Activated T-helper 2 cell treated with anti-CD3 and anti-CD28 coated beads, Interferon-gamma antibody, Interleukin-2, Interleukin-4, amounts not matched to agents 10 μg/mL and 5 μg/mL and 100 μg/mL, durations not matched to agents 14 hours and 24 hours and 36 hours (primary cell): ENCODE measurements around the gene RAI14. TPM values are rescaled to one million over a fixed set of nuclear protein-coding genes. Genes with fewer than 3 reads are reported as not detected.
"Not testable (repeated sequence)": the region's sequence is repeated elsewhere in the genome, so short reads cannot be mapped to it uniquely, and the experiment has no call there.

Source experiments
- DNase-seq: peaks from one replicate; pipeline ENCODE4 v3.0.0; 2021; ENCODE audit warnings: low spot score
- H3K27ac Mint-ChIP-seq: one replicate; pipeline ENCODE4 v1.8.0; 2021; ENCODE audit warnings: mixed read lengths
- H3K27me3 Mint-ChIP-seq: one replicate; pipeline ENCODE4 v1.8.0; 2021; ENCODE audit warnings: low read depth, mixed read lengths
- H3K36me3 Mint-ChIP-seq: one replicate; pipeline ENCODE4 v1.8.0; 2021; ENCODE audit warnings: low read depth, mixed read lengths
- H3K4me1 Mint-ChIP-seq: one replicate; pipeline ENCODE4 v1.8.0; 2021; ENCODE audit warnings: low read depth, mixed read lengths
- H3K4me3 Mint-ChIP-seq: one replicate; pipeline ENCODE4 v1.8.0; 2021; ENCODE audit warnings: low read depth, mild to moderate bottlenecking, moderate library complexity, mixed read lengths
- H3K9me3 Mint-ChIP-seq: one replicate; pipeline ENCODE4 v1.8.0; 2021; ENCODE audit warnings: mixed read lengths
- intact Hi-C: fragments of 100-400 bp; cut with micrococcal nuclease; formaldehyde crosslinking; loops from one replicate; pipeline ENCODE4 v1.15.1; 2023
- total RNA-seq: library from RNA; stranded (reverse); gene quantifications from 2 replicates; pipeline ENCODE4 v1.2.3, GENCODE V29; 2022

Gene RAI14
- total RNA-seq, 1 donor from 2014 or later = 4.0 TPM

GRCh38 chr5:34717426-34718327 lies 61.5 kb downstream of the RAI14 start:
- intact Hi-C loops = no loop called here
- H3K9me3 Mint-ChIP-seq = no peaks in the 10 kb centered on the region
- H3K4me1 Mint-ChIP-seq = no peaks in the 10 kb centered on the region
- H3K27me3 Mint-ChIP-seq = no peaks in the 10 kb centered on the region
- no peak overlapping the region for H3K4me3 Mint-ChIP-seq
- no peaks in the 10 kb centered on the region for H3K36me3 Mint-ChIP-seq
- no peak overlapping the region for H3K27ac Mint-ChIP-seq
- no peak for DNase-seq

GRCh38 chr5:34718516-34718915 lies 62.4 kb downstream of the RAI14 start:
- no peaks in the 10 kb centered on the region for H3K9me3 Mint-ChIP-seq
- H3K27ac Mint-ChIP-seq = no peak overlapping the region
- H3K4me3 Mint-ChIP-seq = no peak overlapping the region
- H3K36me3 Mint-ChIP-seq = no peaks in the 10 kb centered on the region
- no peaks in the 10 kb centered on the region for H3K27me3 Mint-ChIP-seq
- intact Hi-C loops = no loop called here
- no peak for DNase-seq
- no peaks in the 10 kb centered on the region for H3K4me1 Mint-ChIP-seq

- Mint-ChIP-seq H3K36me3 (no peaks in the 10 kb centered on the region), H3K27ac (no peak overlapping the region), H3K4me1 (no peaks in the 10 kb centered on the region), H3K4me3 (no peak overlapping the region), H3K27me3 (no peaks in the 10 kb centered on the region), H3K9me3 (no peaks in the 10 kb centered on the region)
- no peak for DNase-seq
- intact Hi-C loops = no loop called here
These were observed 62.9 kb downstream of the RAI14 start for GRCh38 chr5:34719029-34719428.

GRCh38 chr5:34721327-34721726 lies 65.2 kb downstream of the RAI14 start:
- DNase-seq = no peak
- H3K4me3 Mint-ChIP-seq = no peak overlapping the region
- H3K27ac Mint-ChIP-seq = no peak overlapping the region
- H3K27me3 Mint-ChIP-seq = no peaks in the 10 kb centered on the region
- intact Hi-C loops = no loop called here
- no peaks in the 10 kb centered on the region for H3K9me3 Mint-ChIP-seq
- H3K36me3 Mint-ChIP-seq = no peaks in the 10 kb centered on the region
- H3K4me1 Mint-ChIP-seq = no peaks in the 10 kb centered on the region

- no peaks in the 10 kb centered on the region for H3K9me3 Mint-ChIP-seq
- H3K36me3 Mint-ChIP-seq = no peaks in the 10 kb centered on the region
- intact Hi-C loops = no loop called here
- H3K4me3 Mint-ChIP-seq = no peak overlapping the region
- H3K4me1 Mint-ChIP-seq = no peaks in the 10 kb centered on the region
- H3K27ac Mint-ChIP-seq = no peak overlapping the region
- DNase-seq = no peak
- no peaks in the 10 kb centered on the region for H3K27me3 Mint-ChIP-seq
These were observed 66.1 kb downstream of the RAI14 start for GRCh38 chr5:34722183-34722582.

GRCh38 chr5:34724741-34725140 lies 68.6 kb downstream of the RAI14 start:
- no peak overlapping the region for H3K4me3 Mint-ChIP-seq
- no peaks in the 10 kb centered on the region for H3K4me1 Mint-ChIP-seq
- no peaks in the 10 kb centered on the region for H3K27me3 Mint-ChIP-seq
- H3K36me3 Mint-ChIP-seq = no peaks in the 10 kb centered on the region
- DNase-seq = no peak
- H3K9me3 Mint-ChIP-seq = no peaks in the 10 kb centered on the region
- intact Hi-C loops = no loop called here
- no peak overlapping the region for H3K27ac Mint-ChIP-seq

GRCh38 chr5:34727166-34727749 lies 71.1 kb downstream of the RAI14 start:
- H3K4me1 Mint-ChIP-seq, H3K4me3 Mint-ChIP-seq, H3K27ac Mint-ChIP-seq, H3K27me3 Mint-ChIP-seq, H3K9me3 Mint-ChIP-seq, H3K36me3 Mint-ChIP-seq, intact Hi-C loops, DNase-seq: not testable (repeated sequence)

GRCh38 chr5:34728236-34728635 lies 72.1 kb downstream of the RAI14 start:
- no peak overlapping the region for H3K4me3 Mint-ChIP-seq

GRCh38 chr5:34731435-34732232 lies 75.5 kb downstream of the RAI14 start:
- intact Hi-C loops = no loop called here
- Mint-ChIP-seq H3K27ac (no peak overlapping the region), H3K9me3 (no peaks in the 10 kb centered on the region), H3K4me1 (no peaks in the 10 kb centered on the region), H3K27me3 (peaks cover 1% of the 10 kb centered on the region), H3K36me3 (no peaks in the 10 kb centered on the region), H3K4me3 (no peak overlapping the region)
- DNase-seq = no peak

More at GRCh38 chr5:34728236-34728635, 72.1 kb downstream of the RAI14 start:
- Mint-ChIP-seq H3K4me1 (no peaks in the 10 kb centered on the region), H3K36me3 (no peaks in the 10 kb centered on the region), H3K27me3 (no peaks in the 10 kb centered on the region), H3K27ac (no peak overlapping the region), H3K9me3 (no peaks in the 10 kb centered on the region)
- DNase-seq = no peak
- intact Hi-C loops = no loop called here

- intact Hi-C loops = no loop called here
These were observed 78.2 kb downstream of the RAI14 start for GRCh38 chr5:34734326-34734725.

GRCh38 chr5:34735491-34736426 lies 79.6 kb downstream of the RAI14 start:
- Mint-ChIP-seq H3K36me3 (no peaks in the 10 kb centered on the region), H3K27ac (no peak overlapping the region), H3K9me3 (no peaks in the 10 kb centered on the region), H3K27me3 (peaks cover 1% of the 10 kb centered on the region), H3K4me3 (no peak overlapping the region), H3K4me1 (no peaks in the 10 kb centered on the region)
- intact Hi-C loops = no loop called here
- DNase-seq = no peak

More at GRCh38 chr5:34734326-34734725, 78.2 kb downstream of the RAI14 start:
- DNase-seq = no peak
- Mint-ChIP-seq H3K27ac (no peak overlapping the region), H3K4me3 (no peak overlapping the region), H3K36me3 (no peaks in the 10 kb centered on the region), H3K27me3 (peaks cover 1% of the 10 kb centered on the region), H3K9me3 (no peaks in the 10 kb centered on the region), H3K4me1 (no peaks in the 10 kb centered on the region)

GRCh38 chr5:34736445-34737115 lies 80.5 kb downstream of the RAI14 start:
- no peak overlapping the region for H3K4me3 Mint-ChIP-seq
- no peak overlapping the region for H3K27ac Mint-ChIP-seq
- H3K4me1 Mint-ChIP-seq = no peaks in the 10 kb centered on the region
- no peak for DNase-seq
- H3K9me3 Mint-ChIP-seq = no peaks in the 10 kb centered on the region
- H3K27me3 Mint-ChIP-seq = peaks cover 1% of the 10 kb centered on the region
- intact Hi-C loops = no loop called here
- H3K36me3 Mint-ChIP-seq = no peaks in the 10 kb centered on the region
